SJCRH30 (cell line): ENCODE measurements around the gene RFX7. TPM values are rescaled to one million over a fixed set of nuclear protein-coding genes. Genes with fewer than 3 reads are reported as not detected.
"Not testable (repeated sequence)": the region's sequence is repeated elsewhere in the genome, so short reads cannot be mapped to it uniquely, and the experiment has no call there.

Experiments
- DNase-seq, 2 experiments: peaks; one replicate each; pipeline ENCODE4 v3.0.0-alpha.2; 2015 to 2020
- H3K27ac ChIP-seq: fragments of 250-450 bp; sonication (Bioruptor Pico); 2 replicates; pipeline ENCODE4 v1.5.1; 2020; ENCODE audit warnings: mild to moderate bottlenecking, moderate library complexity
- H3K27me3 ChIP-seq: fragments of 250-450 bp; sonication (Bioruptor Pico); 2 replicates; pipeline ENCODE4 v1.5.1; 2020; ENCODE audit warnings: mild to moderate bottlenecking, moderate library complexity
- H3K36me3 ChIP-seq: fragments of 250-450 bp; sonication (Bioruptor Pico); 2 replicates; pipeline ENCODE4 v1.5.1; 2020; ENCODE audit warnings: mild to moderate bottlenecking, moderate library complexity
- H3K4me1 ChIP-seq: fragments of 250-450 bp; sonication (Bioruptor Pico); 2 replicates; pipeline ENCODE4 v1.5.1; 2020; ENCODE audit warnings: mild to moderate bottlenecking, moderate library complexity
- H3K4me3 ChIP-seq: fragments of 250-450 bp; sonication (Bioruptor Pico); 2 replicates; pipeline ENCODE4 v1.5.1; 2020; ENCODE audit warnings: mild to moderate bottlenecking, moderate library complexity
- H3K9me3 ChIP-seq: fragments of 250-450 bp; sonication (Bioruptor Pico); replicated peaks from 2 replicates; pipeline ENCODE4 v1.5.1; 2020; ENCODE audit warnings: mild to moderate bottlenecking, moderate library complexity
- total RNA-seq: library from RNA; depleted of rRNA; stranded (reverse); fragments of >200 nt; shearing (Covaris generic); gene quantifications from 2 replicates; pipeline ENCODE4 v1.2.3, GENCODE V29; 2014

RFX7 gene
- total RNA-seq, 1 experiment from 2014 or later: 15.3 TPM

GRCh38 chr15:56203312-56203922 lies 40.3 kb downstream of the RFX7 start:
- H3K27ac ChIP-seq: not testable (repeated sequence)

DNA sequence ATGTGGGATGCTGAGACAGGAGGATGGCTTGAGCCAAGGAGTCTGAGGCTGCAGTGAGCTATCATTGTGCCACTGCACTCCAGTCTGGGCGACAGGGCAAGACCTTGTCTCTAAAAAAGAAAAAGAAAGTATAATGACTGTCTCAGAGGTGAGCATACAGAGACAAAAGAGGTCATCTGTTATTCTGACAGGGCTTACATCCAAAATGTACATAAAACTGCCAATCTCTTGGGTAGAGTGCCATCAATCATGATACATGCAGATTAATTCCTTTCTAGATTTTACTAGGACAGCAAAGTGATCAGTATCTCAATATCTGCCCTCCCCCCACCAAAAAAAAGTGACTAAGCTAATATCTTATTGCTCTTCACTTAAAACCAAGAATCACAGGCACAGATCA lies 41.0 kb downstream of the RFX7 start:
- no peaks in the 10 kb centered on the region for H3K9me3 ChIP-seq
- peaks cover 7% of the 10 kb centered on the region for H3K36me3 ChIP-seq
- no peak overlapping the region for H3K4me3 ChIP-seq
- H3K27ac ChIP-seq: no peak overlapping the region
- no peaks in the 10 kb centered on the region for H3K4me1 ChIP-seq
- H3K27me3 ChIP-seq: no peaks in the 10 kb centered on the region
- no peak for DNase-seq

More at GRCh38 chr15:56203312-56203922, 40.3 kb downstream of the RFX7 start:
- not testable (repeated sequence) for DNase-seq, H3K36me3 ChIP-seq, H3K9me3 ChIP-seq, H3K4me1 ChIP-seq, H3K27me3 ChIP-seq, H3K4me3 ChIP-seq

- H3K9me3 ChIP-seq: no peaks in the 10 kb centered on the region
These were observed 44.6 kb downstream of the RFX7 start for GRCh38 chr15:56199038-56199437.

GRCh38 chr15:56194035-56194434 lies 49.6 kb downstream of the RFX7 start:
- no peaks in the 10 kb centered on the region for H3K27me3 ChIP-seq
- DNase-seq: no peak
- no peaks in the 10 kb centered on the region for H3K4me1 ChIP-seq
- peaks cover 3% of the 10 kb centered on the region; the same call in 1 of the 2 replicates for H3K36me3 ChIP-seq
- H3K4me3 ChIP-seq: no peak overlapping the region
- H3K27ac ChIP-seq: no peak overlapping the region
- H3K9me3 ChIP-seq: no peaks in the 10 kb centered on the region

More at GRCh38 chr15:56199038-56199437, 44.6 kb downstream of the RFX7 start:
- no peaks in the 10 kb centered on the region for H3K4me1 ChIP-seq
- H3K4me3 ChIP-seq: no peak overlapping the region
- H3K36me3 ChIP-seq: peaks cover 5% of the 10 kb centered on the region
- no peaks in the 10 kb centered on the region for H3K27me3 ChIP-seq
- no peak overlapping the region for H3K27ac ChIP-seq
- DNase-seq: no peak

DNA sequence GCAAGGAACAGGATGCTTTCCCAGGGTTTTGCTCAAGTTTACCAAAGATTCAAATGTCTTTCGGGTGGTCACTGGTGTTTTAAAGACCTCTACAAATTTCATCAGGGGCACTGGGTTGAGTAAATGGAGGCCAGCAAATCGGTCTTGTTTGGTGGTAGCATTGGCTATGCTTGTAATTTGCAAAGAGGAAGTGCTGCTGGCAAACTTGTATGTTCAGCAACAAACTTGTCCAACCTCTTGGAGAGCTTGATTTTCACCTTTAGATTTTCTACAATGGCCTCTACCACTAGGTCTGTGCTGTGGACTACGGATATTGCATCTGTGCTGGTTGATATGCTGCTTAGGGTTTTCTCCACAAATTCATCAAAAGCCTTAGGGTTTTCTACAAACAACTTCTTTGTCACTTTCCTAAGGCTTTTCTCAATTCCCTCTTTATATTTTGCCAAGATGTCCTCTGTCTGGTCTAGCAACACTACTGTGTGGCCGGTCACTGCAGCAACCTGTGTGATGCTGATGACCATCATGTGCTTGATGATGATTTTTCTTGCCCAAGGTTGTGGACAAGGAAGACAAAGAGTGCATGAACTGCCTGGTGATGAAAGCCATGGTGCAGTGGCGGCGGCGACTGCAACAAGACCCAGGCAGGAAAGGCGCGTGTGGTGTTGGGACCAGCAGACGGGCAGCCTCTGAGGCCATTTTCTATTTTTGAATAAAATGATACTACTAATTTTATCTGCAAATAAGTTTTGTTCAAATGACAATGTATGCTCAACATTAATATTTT lies 50.8 kb downstream of the RFX7 start:
- H3K27ac ChIP-seq: no peak overlapping the region
- no peaks in the 10 kb centered on the region for H3K27me3 ChIP-seq
- no peak for DNase-seq
- H3K4me1 ChIP-seq: no peaks in the 10 kb centered on the region
- H3K9me3 ChIP-seq: no peaks in the 10 kb centered on the region
- peaks cover 3% of the 10 kb centered on the region; the same call in 1 of the 2 replicates for H3K36me3 ChIP-seq
- H3K4me3 ChIP-seq: no peak overlapping the region

GRCh38 chr15:56187665-56188064 lies 56.0 kb downstream of the RFX7 start:
- H3K27ac ChIP-seq: no peak overlapping the region
- H3K4me1 ChIP-seq: no peaks in the 10 kb centered on the region
- no peaks in the 10 kb centered on the region for H3K27me3 ChIP-seq
- 0 out of 2 replicates have a peak, but pooled peaks cover 4% of the 10 kb centered on the region for H3K36me3 ChIP-seq
- no peaks in the 10 kb centered on the region; the same call in 1 of the 2 replicates for H3K9me3 ChIP-seq
- no peak for DNase-seq
- H3K4me3 ChIP-seq: no peak overlapping the region

DNA sequence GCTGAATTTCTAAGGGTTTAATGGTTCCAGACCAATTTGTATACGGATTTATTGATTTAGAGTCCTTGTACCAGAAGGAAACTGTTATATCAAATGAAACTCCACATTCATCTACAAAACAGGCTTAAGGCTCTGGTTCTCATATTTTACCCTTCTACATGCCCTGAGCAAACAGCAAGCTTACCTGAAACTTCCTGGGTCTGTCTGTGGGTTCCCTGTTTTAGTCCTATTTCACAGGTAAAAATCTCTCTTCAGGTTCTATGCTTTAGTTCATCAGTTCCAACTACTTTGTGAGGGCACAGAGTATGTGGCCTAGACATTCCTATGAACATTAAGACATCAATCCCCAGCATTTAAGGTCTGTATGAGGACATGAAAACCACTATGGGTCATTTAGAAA lies 57.7 kb downstream of the RFX7 start:
- no peak overlapping the region for H3K27ac ChIP-seq
- 0 out of 2 replicates have a peak, but pooled peaks cover 4% of the 10 kb centered on the region for H3K36me3 ChIP-seq
- no peaks in the 10 kb centered on the region; the same call in 1 of the 2 replicates for H3K9me3 ChIP-seq
- no peak for DNase-seq
- H3K4me3 ChIP-seq: no peak overlapping the region
- no peaks in the 10 kb centered on the region for H3K27me3 ChIP-seq
- no peaks in the 10 kb centered on the region for H3K4me1 ChIP-seq

DNA sequence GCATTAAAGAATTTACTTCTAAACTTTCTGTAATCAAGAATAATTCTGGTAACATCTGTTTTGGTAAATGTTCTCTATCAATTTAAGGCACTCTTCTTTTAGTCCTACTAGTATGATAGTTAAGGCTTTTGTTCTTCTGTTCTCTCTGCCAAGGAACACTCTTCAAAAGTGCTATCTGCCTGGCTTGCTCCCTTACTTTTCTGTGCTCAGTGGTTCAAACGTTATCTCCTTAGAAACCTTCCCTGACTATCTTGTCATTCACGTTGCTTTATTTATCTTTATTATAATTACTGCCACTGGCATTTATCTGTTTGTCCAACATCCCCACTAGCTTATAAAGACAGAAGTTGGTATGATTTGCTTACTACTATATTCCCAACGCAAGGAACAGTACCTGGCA lies 59.2 kb downstream of the RFX7 start:
- Histone ChIP-seq H3K27ac (no peak overlapping the region), H3K4me3 (no peak overlapping the region), H3K27me3 (no peaks in the 10 kb centered on the region), H3K36me3 (0 out of 2 replicates have a peak, but pooled peaks cover 2% of the 10 kb centered on the region), H3K4me1 (no peaks in the 10 kb centered on the region), H3K9me3 (no peaks in the 10 kb centered on the region; the same call in 1 of the 2 replicates)
- DNase-seq: no peak

- Histone ChIP-seq H3K36me3 (peaks cover 8% of the 10 kb centered on the region; the same call in 1 of the 2 replicates), H3K9me3 (no peaks in the 10 kb centered on the region; the same call in 1 of the 2 replicates), H3K27ac (no peak overlapping the region), H3K4me3 (no peak overlapping the region), H3K4me1 (no peaks in the 10 kb centered on the region), H3K27me3 (no peaks in the 10 kb centered on the region)
- no peak for DNase-seq
These were observed 62.8 kb downstream of the RFX7 start for GRCh38 chr15:56180851-56181250.

GRCh38 chr15:56176996-56177395 lies 66.7 kb downstream of the RFX7 start:
- Histone ChIP-seq H3K4me3 (no peak overlapping the region), H3K27me3 (no peaks in the 10 kb centered on the region), H3K27ac (no peak overlapping the region), H3K36me3 (peaks cover 24% of the 10 kb centered on the region), H3K4me1 (no peaks in the 10 kb centered on the region), H3K9me3 (no peaks in the 10 kb centered on the region)
- no peak for DNase-seq

DNA sequence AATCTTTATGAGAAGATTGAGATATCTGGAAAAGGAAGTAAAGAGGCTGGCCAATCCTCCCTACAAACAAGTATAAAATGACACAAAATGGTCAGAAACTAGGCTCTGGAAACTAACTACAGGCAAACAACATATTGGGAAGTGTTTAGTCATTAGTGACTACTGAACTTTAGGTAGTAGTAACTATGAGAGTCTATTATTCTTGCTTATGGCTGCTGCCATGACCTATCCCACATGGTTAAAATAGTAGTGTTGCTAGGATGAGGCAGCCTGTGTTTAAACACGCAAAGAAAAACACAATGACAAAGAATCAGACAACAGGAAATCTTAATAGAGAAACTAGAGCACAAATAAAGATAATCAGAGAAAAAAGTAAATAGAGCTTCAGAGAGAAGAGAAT lies 67.9 kb downstream of the RFX7 start:
- Histone ChIP-seq H3K4me1 (no peaks in the 10 kb centered on the region), H3K36me3 (peaks cover 34% of the 10 kb centered on the region), H3K9me3 (0 out of 2 replicates have a peak, but pooled peaks cover 3% of the 10 kb centered on the region), H3K27ac (no peak overlapping the region), H3K4me3 (no peak overlapping the region), H3K27me3 (no peaks in the 10 kb centered on the region)
- DNase-seq: no peak

DNA sequence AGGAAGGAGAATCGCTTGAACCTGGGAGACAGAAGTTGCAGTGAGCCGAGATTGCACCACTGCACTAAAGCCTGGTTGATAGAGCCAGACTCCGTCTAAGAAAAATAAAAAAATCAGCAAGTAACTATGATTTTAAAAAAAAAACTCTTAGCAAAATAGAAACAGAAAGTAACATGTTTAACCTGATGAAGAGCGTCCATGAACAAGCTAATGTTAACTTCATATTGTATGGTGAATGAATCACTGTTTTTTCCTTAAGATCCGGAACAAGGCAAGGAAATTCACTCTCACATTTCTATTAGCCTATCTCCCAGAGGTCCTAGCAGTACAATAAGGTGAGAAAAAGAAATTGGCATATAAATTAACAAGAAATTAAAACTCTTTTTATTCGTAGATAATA lies 69.0 kb downstream of the RFX7 start:
- H3K9me3 ChIP-seq: 0 out of 2 replicates have a peak, but pooled peaks cover 3% of the 10 kb centered on the region
- peaks cover 41% of the 10 kb centered on the region for H3K36me3 ChIP-seq
- H3K4me1 ChIP-seq: no peaks in the 10 kb centered on the region
- no peak overlapping the region for H3K4me3 ChIP-seq
- DNase-seq: no peak
- no peak overlapping the region for H3K27ac ChIP-seq
- no peaks in the 10 kb centered on the region for H3K27me3 ChIP-seq

- Histone ChIP-seq H3K9me3 (0 out of 2 replicates have a peak, but pooled peaks cover 3% of the 10 kb centered on the region), H3K36me3 (peaks cover 43% of the 10 kb centered on the region), H3K4me1 (0 out of 2 replicates have a peak, but pooled peaks cover 2% of the 10 kb centered on the region), H3K4me3 (no peak overlapping the region), H3K27me3 (no peaks in the 10 kb centered on the region), H3K27ac (no peak overlapping the region)
- DNase-seq: no peak
These were observed 75.3 kb downstream of the RFX7 start for GRCh38 chr15:56168394-56168793.

- Histone ChIP-seq H3K27me3 (no peaks in the 10 kb centered on the region), H3K9me3 (no peaks in the 10 kb centered on the region), H3K4me1 (0 out of 2 replicates have a peak, but pooled peaks cover 2% of the 10 kb centered on the region), H3K36me3 (peaks cover 22% of the 10 kb centered on the region), H3K4me3 (no peak overlapping the region), H3K27ac (no peak overlapping the region)
- DNase-seq: no peak
These were observed 78.4 kb downstream of the RFX7 start for GRCh38 chr15:56165234-56165633.

- Histone ChIP-seq H3K36me3 (peaks cover 6% of the 10 kb centered on the region; the same call in 1 of the 2 replicates), H3K9me3 (no peaks in the 10 kb centered on the region), H3K4me1 (no peaks in the 10 kb centered on the region), H3K27ac (no peak overlapping the region), H3K4me3 (no peak overlapping the region), H3K27me3 (no peaks in the 10 kb centered on the region)
- DNase-seq: no peak
These were observed 82.7 kb downstream of the RFX7 start for GRCh38 chr15:56160966-56161365.
